NCI-H2227 treated with DMSO at 0.1 percent for 48 hours (cell line): Measurements from ENCODE around the gene SHROOM3.
A peak's percentile ranks its signal among the peaks of the same experiment; 100 is the strongest.
"Not testable (repeated sequence)": the region's sequence is repeated elsewhere in the genome, so short reads cannot be mapped to it uniquely, and the experiment has no call there.

Source experiments
- DNase-seq: peaks from one replicate; lab custom pipeline; 2025; lab: John Stamatoyannopoulos, UW

SHROOM3 gene

GRCh38 chr4:76723924-76724323 lies 288.9 kb downstream of the SHROOM3 start:
- DNase-seq, result no peak

DNA sequence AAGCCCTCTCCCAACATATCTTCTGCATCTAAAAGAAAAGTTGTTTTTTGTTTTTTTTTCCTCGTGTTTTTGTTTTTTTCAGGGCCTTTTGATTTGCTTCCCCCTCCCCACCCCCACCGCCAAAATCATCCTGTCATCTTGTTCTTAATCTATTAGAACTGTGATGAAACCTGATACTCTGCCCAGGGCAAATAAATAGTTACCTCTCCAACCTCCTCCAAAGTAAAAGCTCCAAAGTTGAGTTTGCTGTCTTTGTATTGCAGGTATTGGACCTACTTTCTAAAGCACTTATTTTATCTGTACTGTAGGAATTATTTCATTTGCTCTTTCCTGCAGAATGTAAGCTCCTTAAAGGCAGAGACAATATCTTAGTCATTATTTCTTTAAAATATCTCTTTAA lies 290.0 kb downstream of the SHROOM3 start:
- DNase-seq, result no peak

DNA sequence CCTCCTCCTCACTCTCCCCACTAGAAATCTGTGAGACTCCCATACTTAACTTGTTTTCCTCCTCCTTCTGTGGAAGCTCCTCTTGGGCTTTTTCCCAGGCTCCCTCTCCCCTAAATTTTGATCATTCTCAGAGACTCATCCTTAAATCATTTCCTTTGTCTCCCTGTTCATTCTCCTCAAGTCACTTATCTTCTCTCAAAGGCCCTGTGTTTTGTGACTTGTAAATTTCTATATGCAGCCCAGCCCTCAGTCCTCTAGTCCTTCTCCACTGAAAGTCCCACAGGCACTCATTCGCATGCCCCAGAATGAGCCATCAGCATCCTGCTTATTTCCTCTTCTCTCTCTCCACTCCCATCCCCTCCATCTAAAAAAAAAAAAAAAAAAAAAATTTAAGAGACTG lies 291.1 kb downstream of the SHROOM3 start:
- no peak for DNase-seq

- DNase-seq, result no peak
Observed at GRCh38 chr4:76726631-76727030, 291.6 kb downstream of the SHROOM3 start.

- not testable (repeated sequence) for DNase-seq
Observed at GRCh38 chr4:76727934-76728333, 292.9 kb downstream of the SHROOM3 start.

DNA sequence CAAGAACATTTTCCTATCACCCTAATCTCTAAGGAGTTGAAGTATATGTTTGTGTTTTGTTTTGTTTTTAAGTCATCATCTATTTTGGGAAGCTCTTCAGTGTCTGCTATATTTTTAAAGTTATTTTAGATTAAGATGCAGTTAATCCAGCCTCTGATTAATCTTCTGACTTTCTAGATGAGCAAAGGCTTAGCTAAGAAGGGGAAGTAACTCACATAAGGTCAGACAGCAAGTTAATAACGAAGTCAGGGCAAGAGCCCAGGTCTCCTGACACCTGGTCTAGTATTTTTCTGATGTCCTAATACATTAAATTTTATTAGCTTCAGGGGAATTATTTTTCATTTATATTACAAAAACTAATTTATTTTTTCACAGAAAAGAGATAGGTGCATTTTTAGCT lies 294.4 kb downstream of the SHROOM3 start:
- DNase-seq, result no peak

GRCh38 chr4:76729980-76730379 lies 295.0 kb downstream of the SHROOM3 start:
- DNase-seq, result no peak

DNA sequence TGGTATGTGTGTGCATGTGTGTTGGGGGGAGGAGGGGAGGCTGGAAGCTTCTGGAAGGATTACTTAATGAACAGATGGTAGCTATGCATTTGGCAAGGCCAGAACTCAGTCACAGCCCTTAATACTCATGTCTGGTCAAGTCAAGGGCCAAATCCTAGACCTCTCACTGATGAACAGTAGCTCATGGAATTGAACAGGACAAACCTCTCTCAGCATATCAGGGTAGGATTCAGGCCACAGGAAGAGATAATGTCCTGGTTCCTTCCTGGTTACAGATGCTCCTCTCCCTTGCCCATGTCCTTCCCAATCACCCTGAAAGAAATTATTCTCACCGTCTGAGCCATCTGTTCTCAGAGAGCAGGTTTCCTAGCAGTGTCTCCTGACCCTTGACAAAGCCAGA lies 297.2 kb downstream of the SHROOM3 start:
- DNase-seq, result no peak

GRCh38 chr4:76733068-76733771 lies 298.2 kb downstream of the SHROOM3 start:
- DNase-seq, result no peak

GRCh38 chr4:76736414-76736813 lies 301.4 kb downstream of the SHROOM3 start:
- no peak for DNase-seq

GRCh38 chr4:76737180-76737579 lies 302.2 kb downstream of the SHROOM3 start:
- DNase-seq, result no peak

- no peak for DNase-seq
Observed at GRCh38 chr4:76737771-76738085, 302.7 kb downstream of the SHROOM3 start.

DNA sequence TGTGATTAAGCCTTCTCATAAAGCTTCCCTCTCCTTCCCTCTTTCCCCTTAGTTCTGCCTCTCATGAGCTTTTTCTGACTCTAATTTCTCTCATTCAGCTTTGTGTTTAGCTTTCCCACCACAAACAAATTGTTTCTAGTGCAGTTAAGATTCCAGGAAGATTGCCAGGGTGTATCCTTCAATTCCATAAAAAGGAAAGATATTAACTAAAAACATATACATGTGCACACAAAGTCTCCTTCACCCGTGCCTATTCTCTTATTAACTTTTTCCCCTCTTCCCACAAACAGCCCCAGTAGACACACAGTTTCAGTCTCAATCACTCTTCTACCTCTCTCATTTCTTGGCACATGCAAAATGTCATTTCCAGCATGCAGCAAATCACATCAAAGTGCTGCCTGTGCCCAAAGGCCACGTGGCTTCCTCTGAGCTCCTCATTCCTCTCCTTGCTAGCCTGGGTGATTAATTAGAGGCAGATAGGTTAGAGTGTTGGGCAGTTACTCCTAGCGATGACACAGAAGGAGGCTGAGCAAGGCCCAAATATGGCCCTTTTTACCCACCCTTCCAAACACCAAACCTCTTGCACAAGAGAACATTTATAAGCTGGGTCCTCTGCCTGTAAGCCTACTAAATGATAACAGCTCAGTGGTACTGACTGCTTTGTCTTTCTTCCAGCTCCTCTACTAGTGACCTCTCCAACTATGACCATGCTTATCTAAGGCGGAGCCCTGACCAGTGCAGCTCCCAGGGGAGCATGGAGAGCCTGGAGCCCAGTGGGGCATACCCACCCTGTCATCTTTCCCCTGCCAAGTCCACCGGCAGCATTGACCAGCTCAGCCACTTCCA lies 303.3 kb downstream of the SHROOM3 start:
- no peak for DNase-seq

GRCh38 chr4:76740192-76740591 lies 305.2 kb downstream of the SHROOM3 start:
- DNase-seq, result no peak

DNA sequence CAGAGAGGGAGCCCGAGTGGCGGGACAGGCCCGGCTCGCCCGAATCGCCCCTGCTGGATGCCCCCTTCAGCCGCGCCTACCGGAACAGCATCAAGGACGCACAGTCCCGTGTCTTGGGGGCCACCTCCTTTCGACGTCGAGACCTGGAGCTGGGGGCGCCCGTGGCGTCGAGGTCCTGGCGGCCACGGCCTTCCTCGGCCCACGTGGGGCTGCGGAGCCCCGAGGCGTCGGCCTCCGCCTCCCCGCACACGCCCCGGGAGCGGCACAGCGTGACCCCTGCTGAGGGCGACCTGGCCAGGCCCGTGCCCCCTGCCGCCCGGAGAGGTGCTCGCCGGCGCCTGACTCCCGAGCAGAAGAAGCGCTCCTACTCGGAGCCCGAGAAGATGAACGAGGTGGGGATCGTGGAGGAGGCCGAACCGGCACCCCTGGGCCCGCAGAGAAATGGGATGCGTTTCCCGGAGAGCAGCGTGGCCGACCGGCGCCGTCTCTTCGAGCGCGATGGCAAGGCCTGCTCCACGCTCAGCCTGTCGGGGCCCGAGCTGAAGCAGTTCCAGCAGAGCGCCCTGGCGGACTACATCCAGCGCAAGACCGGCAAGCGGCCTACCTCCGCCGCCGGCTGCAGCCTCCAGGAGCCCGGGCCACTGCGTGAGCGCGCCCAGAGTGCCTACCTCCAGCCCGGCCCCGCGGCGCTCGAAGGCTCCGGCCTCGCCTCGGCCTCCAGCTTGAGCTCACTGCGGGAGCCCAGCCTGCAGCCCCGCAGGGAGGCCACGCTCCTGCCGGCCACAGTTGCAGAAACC lies 306.0 kb downstream of the SHROOM3 start:
- DNase-seq, result no peak

DNA sequence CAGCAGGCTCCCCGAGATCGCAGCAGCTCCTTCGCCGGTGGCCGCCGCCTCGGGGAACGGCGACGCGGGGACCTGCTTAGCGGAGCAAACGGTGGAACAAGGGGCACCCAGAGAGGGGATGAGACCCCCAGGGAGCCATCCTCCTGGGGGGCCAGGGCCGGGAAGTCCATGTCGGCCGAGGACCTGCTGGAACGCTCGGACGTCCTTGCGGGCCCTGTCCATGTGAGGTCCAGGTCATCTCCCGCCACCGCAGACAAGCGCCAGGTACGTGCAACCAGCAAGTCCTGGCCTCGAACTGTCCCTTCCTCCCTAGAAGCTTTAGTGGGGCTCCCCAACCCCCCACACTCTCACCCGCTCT lies 306.6 kb downstream of the SHROOM3 start:
- DNase-seq, result no peak

- DNase-seq, result no peak
Observed at GRCh38 chr4:76744241-76744921, 309.4 kb downstream of the SHROOM3 start.

DNA sequence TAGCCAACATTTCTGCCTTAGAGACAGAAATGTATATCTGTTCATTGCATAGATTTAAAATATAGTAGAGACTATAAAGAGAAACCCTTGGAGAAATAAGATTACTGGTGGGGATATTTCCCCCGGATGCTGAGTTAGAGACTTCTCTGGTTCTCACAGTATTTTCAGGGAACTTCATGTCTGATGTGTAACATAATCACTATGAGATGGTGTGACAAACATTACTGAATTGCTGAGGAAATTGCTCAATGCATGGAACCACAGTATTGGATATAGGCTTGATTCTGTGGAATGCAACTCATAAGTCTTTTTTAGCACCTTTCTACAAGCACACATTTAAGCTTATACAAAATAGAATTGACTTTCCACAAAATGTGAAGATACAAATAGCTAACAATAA lies 310.2 kb downstream of the SHROOM3 start:
- no peak for DNase-seq

- DNase-seq, result no peak
Observed at GRCh38 chr4:76747563-76747962, 312.5 kb downstream of the SHROOM3 start.

DNA sequence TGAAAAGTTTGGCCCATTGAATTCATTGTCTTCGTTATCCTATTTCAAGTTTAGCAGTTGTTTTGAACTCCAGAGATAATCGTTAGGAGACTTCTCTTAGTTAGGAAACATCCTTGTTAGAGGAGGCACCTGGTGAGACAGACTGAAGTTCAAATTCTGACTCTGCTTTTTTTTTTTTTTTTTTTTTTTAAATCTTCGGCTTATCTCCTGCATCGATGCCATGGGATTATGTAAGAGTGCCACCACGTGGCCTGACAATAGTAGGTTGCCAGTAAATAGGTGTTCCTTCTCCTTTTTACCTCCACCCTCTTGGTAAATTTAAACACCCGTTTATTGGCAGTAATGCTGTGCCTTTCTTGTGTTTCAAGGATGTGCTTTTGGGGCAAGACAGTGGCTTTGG lies 313.6 kb downstream of the SHROOM3 start:
- peak; percentile 42 for DNase-seq

DNA sequence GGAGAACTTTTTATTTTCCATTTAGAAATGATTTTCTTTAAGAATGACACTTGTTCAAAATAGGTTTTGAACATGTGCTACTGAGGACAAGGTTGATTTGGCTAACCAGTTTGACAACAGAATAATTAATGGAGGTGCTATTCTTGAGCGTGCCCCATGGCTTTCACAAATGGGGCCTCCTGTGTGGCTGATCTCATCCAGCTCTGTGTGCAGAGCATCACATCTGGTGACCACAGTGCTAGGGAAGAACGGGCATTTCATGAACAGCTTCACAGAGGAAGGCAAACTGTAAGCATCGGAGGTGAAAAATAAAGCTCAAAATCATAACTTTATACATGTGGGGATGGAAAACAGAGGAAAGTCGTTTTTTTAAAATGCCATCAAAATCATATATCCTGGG lies 314.3 kb downstream of the SHROOM3 start:
- no peak for DNase-seq

DNA sequence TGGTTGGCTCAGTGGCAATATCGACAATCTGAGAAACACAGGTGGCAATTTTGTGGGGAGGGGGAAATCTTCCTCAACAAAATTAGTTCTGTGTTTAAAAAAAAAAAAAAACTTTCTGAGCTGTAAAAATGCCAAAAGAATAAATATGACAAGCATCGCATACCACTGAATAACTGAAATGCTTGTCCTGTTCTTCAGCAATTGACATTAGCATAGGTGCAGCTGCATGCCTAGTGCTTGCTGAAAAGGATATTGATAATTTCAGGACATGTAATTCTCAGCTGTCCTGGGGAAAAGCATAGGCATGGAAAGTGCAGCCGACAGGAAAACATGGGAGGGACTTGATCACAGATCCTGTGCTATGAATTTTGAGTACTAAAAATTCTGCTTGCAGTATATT lies 315.7 kb downstream of the SHROOM3 start:
- DNase-seq, result no peak
